Kidney tubule cell (primary cell): ENCODE data around the gene TPPP3.

Source experiments
- DNase-seq: peaks from one replicate; pipeline ENCODE4 v3.0.0-alpha.2; 2018; ENCODE audit warnings: low spot score

TPPP3 gene

GRCh38 chr16:67393111-67393787 lies at the start of gene TPPP3:
Gene TPPP3 (minus strand): TSS chr16:67393498. CDS start chr16:67391111, 2,387 bp downstream.
- DNase-seq: peak; percentile 75

- DNase-seq: no peak
Observed at GRCh38 chr16:67442581-67443255, 49.4 kb upstream of the TPPP3 start.

GRCh38 chr16:67441907-67442306 lies 48.6 kb upstream of the TPPP3 start:
- DNase-seq: no peak

GRCh38 chr16:67441271-67441753 lies 48.0 kb upstream of the TPPP3 start:
- DNase-seq: peak; percentile 50

GRCh38 chr16:67438824-67439393 lies 45.6 kb upstream of the TPPP3 start:
- no peak for DNase-seq

GRCh38 chr16:67438098-67438791 lies 44.9 kb upstream of the TPPP3 start:
- no peak for DNase-seq

- DNase-seq: no peak
Observed at GRCh38 chr16:67437513-67437912, 44.2 kb upstream of the TPPP3 start.

- DNase-seq: no peak
Observed at GRCh38 chr16:67436640-67437193, 43.4 kb upstream of the TPPP3 start.

- DNase-seq: no peak
Observed at GRCh38 chr16:67435758-67436164, 42.5 kb upstream of the TPPP3 start.

GRCh38 chr16:67433131-67433719 lies 39.9 kb upstream of the TPPP3 start:
- DNase-seq: no peak

GRCh38 chr16:67432506-67432890 lies 39.2 kb upstream of the TPPP3 start:
- DNase-seq: no peak

- no peak for DNase-seq
Observed at GRCh38 chr16:67431775-67432505, 38.6 kb upstream of the TPPP3 start.

- peak; percentile 71 for DNase-seq
Observed at GRCh38 chr16:67430977-67431774, 37.9 kb upstream of the TPPP3 start, which contains the start of gene HSD11B2. Gene HSD11B2 (plus strand): TSS chr16:67431121. CDS start chr16:67431249, 128 bp downstream.

GRCh38 chr16:67430504-67430976 lies 37.2 kb upstream of the TPPP3 start:
- peak; percentile 33 for DNase-seq

- DNase-seq: no peak
Observed at GRCh38 chr16:67429799-67430503, 36.7 kb upstream of the TPPP3 start.

GRCh38 chr16:67429053-67429798 lies 35.9 kb upstream of the TPPP3 start:
- no peak for DNase-seq

GRCh38 chr16:67428146-67428731 lies 34.9 kb upstream of the TPPP3 start:
- DNase-seq: peak; percentile 73

GRCh38 chr16:67426950-67427349 lies 33.7 kb upstream of the TPPP3 start:
- peak; percentile 23 for DNase-seq
